Liver (tissue), 9 donors: ENCODE measurements around the gene DAPK2. TPM values are rescaled to one million over a fixed set of nuclear protein-coding genes. Genes with fewer than 3 reads are reported as not detected.

Experiments used
- DNase-seq: peaks from one replicate; pipeline ENCODE4 v3.0.0-alpha.2; 2017; ENCODE audit warnings: low spot score
- H3K27ac ChIP-seq, 2 donors: one replicate each; pipeline ENCODE4 v1.7.0; 2013; ENCODE audit warnings: inconsistent platforms in 2 of 2, low read length in 2 of 2, control low read depth in 1 of 2, low read depth in 1 of 2, mild to moderate bottlenecking in 1 of 2
- H3K27me3 ChIP-seq, 4 donors: one replicate each; pipeline versions ENCODE4 v1.6.1 to v1.7.0; 2013; ENCODE audit warnings: low read length in 3 of 4, inconsistent platforms in 1 of 4, mild to moderate bottlenecking in 1 of 4, moderate library complexity in 1 of 4; ENCODE audit not compliant: control insufficient read depth in 4 of 4, insufficient read depth in 4 of 4
- H3K36me3 ChIP-seq, 4 donors: one replicate each; pipeline versions ENCODE4 v1.6.1 to v1.7.0; 2013; ENCODE audit warnings: low read length in 3 of 4, mild to moderate bottlenecking in 3 of 4, low read depth in 1 of 4, moderate library complexity in 1 of 4; ENCODE audit not compliant: control insufficient read depth in 4 of 4, insufficient read depth in 3 of 4
- H3K4me1 ChIP-seq, 4 donors: one replicate each; pipeline versions ENCODE4 v1.6.1 to v1.7.0; 2013; ENCODE audit warnings: low read length in 3 of 4, mild to moderate bottlenecking in 3 of 4, moderate library complexity in 1 of 4; ENCODE audit not compliant: control insufficient read depth in 4 of 4, insufficient read depth in 4 of 4
- H3K4me3 ChIP-seq, 3 donors: one replicate each; pipeline versions ENCODE4 v1.6.1 to v1.7.0; 2013; ENCODE audit warnings: low read length in 3 of 3, control low read depth in 1 of 3, low read depth in 1 of 3, mild to moderate bottlenecking in 1 of 3
- H3K9ac ChIP-seq, 2 donors: one replicate each; pipeline ENCODE4 v1.7.0; 2013; ENCODE audit warnings: low read length in 2 of 2, mild to moderate bottlenecking in 2 of 2, moderate library complexity in 2 of 2, control low read depth in 1 of 2, low read depth in 1 of 2
- H3K9me3 ChIP-seq, 4 donors: one replicate each; pipeline versions ENCODE4 v1.6.1 to v1.7.0; 2013; ENCODE audit warnings: low read length in 3 of 4; ENCODE audit not compliant: control insufficient read depth in 4 of 4
- ATF3 ChIP-seq: IDR thresholded peaks from 2 replicates; pipeline ENCODE4 v1.6.1; 2016; ENCODE audit warnings: antibody characterized with exemption
- CTCF ChIP-seq: fragments of 150-350 bp; IDR thresholded peaks from 2 replicates; pipeline ENCODE4 v1.5.1; 2017; ENCODE audit warnings: improper control_type of control experiment, low read depth, low read length; ENCODE audit not compliant: missing input control
- FOXA1 ChIP-seq: IDR thresholded peaks from 2 replicates; pipeline ENCODE4 v1.6.1; 2016; ENCODE audit warnings: antibody characterized with exemption
- FOXA2 ChIP-seq: IDR thresholded peaks from 2 replicates; pipeline ENCODE4 v1.6.1; 2016; ENCODE audit warnings: antibody characterized with exemption
- GABPA ChIP-seq, 2 donors: IDR thresholded peaks in 1 of 2; conservative IDR thresholded peaks in 1 of 2; 2 replicates each; pipeline ENCODE4 v1.6.1; 2016; ENCODE audit warnings: antibody characterized with exemption in 2 of 2, mild to moderate bottlenecking in 1 of 2, moderate library complexity in 1 of 2
- HNF4A ChIP-seq, 2 donors: conservative IDR thresholded peaks; 2 replicates each; pipeline ENCODE4 v1.6.1; 2016; ENCODE audit warnings: antibody characterized with exemption in 2 of 2, mild to moderate bottlenecking in 2 of 2
- HNF4G ChIP-seq: IDR thresholded peaks from 2 replicates; pipeline ENCODE4 v1.6.1; 2016; ENCODE audit warnings: antibody characterized with exemption
- JUND ChIP-seq, 2 donors: IDR thresholded peaks; 2 replicates each; pipeline ENCODE4 v1.6.1; 2016; ENCODE audit warnings: antibody characterized with exemption in 2 of 2
- MAX ChIP-seq: IDR thresholded peaks from 2 replicates; pipeline ENCODE4 v1.6.1; 2016; ENCODE audit warnings: antibody characterized with exemption
- NR2F2 ChIP-seq: IDR thresholded peaks from 2 replicates; pipeline ENCODE4 v1.6.1; 2016; ENCODE audit warnings: antibody characterized with exemption
- REST ChIP-seq: IDR thresholded peaks from 2 replicates; pipeline ENCODE4 v1.6.1; 2016; ENCODE audit warnings: antibody characterized with exemption, mild to moderate bottlenecking
- RXRA ChIP-seq, 2 donors: IDR thresholded peaks; 2 replicates each; pipeline ENCODE4 v1.6.1; 2017 to 2018; ENCODE audit warnings: antibody characterized with exemption in 2 of 2, mild to moderate bottlenecking in 1 of 2
- SP1 ChIP-seq: IDR thresholded peaks from 2 replicates; pipeline ENCODE4 v1.6.1; 2018; ENCODE audit warnings: antibody characterized with exemption, mild to moderate bottlenecking
- TAF1 ChIP-seq: conservative IDR thresholded peaks from 2 replicates; pipeline ENCODE4 v1.6.1; 2016; ENCODE audit warnings: antibody characterized with exemption, mild to moderate bottlenecking
- YY1 ChIP-seq: IDR thresholded peaks from 2 replicates; pipeline ENCODE4 v1.6.1; 2016; ENCODE audit warnings: antibody characterized with exemption, mild to moderate bottlenecking
- ZBTB33 ChIP-seq: IDR thresholded peaks from 2 replicates; pipeline ENCODE4 v1.6.1; 2016; ENCODE audit warnings: antibody characterized with exemption
- WGBS: extraction: QIAGEN DNeasy Blood & Tissue Kit; methylation state at CpG from one replicate; pipeline ENCODE4 v1.1.7; 2013; 5-methylcytosine and 5-hydroxymethylcytosine counted together
- polyA plus RNA-seq, 2 donors: library from polyadenylated mRNA; stranded (reverse) in 1 of 2; unstranded in 1 of 2; fragments of 200-250 nt in 1 of 2; fragments of >200 nt in 1 of 2; fragmentation: Nextera tagmentation in 1 of 2; extraction: Ambion mirVana in 1 of 2; gene quantifications; one replicate each; pipeline versions ENCODE4 v1.2.1 to v1.2.3, GENCODE V29; 2013 to 2015
- total RNA-seq, 2 donors: library from RNA; depleted of rRNA; stranded (reverse); fragments of >200 nt; gene quantifications; one replicate each; pipeline ENCODE4 v1.2.3, GENCODE V29; 2014
- donor health status: healthy.
- donor health status: healthy.
- donor health status: healthy.
- donor health status: healthy.
- donor health status: healthy.

Gene DAPK2
- total and polyA plus RNA-seq, 4 donors = 1.0 to 3.6 (median 1.1) TPM

- H3K27me3 ChIP-seq = no peaks in the 10 kb centered on the region
- WGBS = 61% methylated on average over 8 of the region's 8 CpGs
- DNase-seq = no peak
- no peak overlapping the region for H3K27ac ChIP-seq
- TF ChIP-seq CTCF (no peak), JUND (IDR thresholded peaks at IDR 0.05) (no peak), MAX (no peak), TAF1 (no peak), HNF4A (conservative IDR thresholded peaks at IDR 0.05) (no peak), RXRA (IDR thresholded peaks at IDR 0.05) (no peak), YY1 (no peak), NR2F2 (no peak)
- H3K4me1 ChIP-seq = peaks cover 0 to 4% (median 0%) of the 10 kb centered on the region in 4 donors
- H3K9me3 ChIP-seq = no peaks in the 10 kb centered on the region
- no peaks in the 10 kb centered on the region for H3K36me3 ChIP-seq
- no peak overlapping the region for H3K9ac ChIP-seq
- no peak overlapping the region for H3K4me3 ChIP-seq
These were observed 47.8 kb downstream of the DAPK2 start for GRCh38 chr15:63998489-63998888.

GRCh38 chr15:63997715-63998442 lies 48.4 kb downstream of the DAPK2 start:
- no peak overlapping the region for H3K9ac ChIP-seq
- H3K4me1 ChIP-seq = peaks cover 0 to 4% (median 0%) of the 10 kb centered on the region in 4 donors
- WGBS = 95% methylated on average over 4 of the region's 4 CpGs
- TF ChIP-seq SP1 (no peak), MAX (no peak), HNF4A (conservative IDR thresholded peaks at IDR 0.05) (no peak), YY1 (no peak), FOXA1 (no peak), ZBTB33 (no peak), ATF3 (no peak), GABPA (IDR thresholded peaks at IDR 0.05 in 1 of 2, conservative IDR thresholded peaks at IDR 0.05 in 1 of 2) (no peak), CTCF (no peak), HNF4G (no peak), REST (no peak), TAF1 (no peak), FOXA2 (no peak)
- H3K27me3 ChIP-seq = no peaks in the 10 kb centered on the region
- H3K9me3 ChIP-seq = no peaks in the 10 kb centered on the region
- H3K36me3 ChIP-seq = no peaks in the 10 kb centered on the region
- no peak overlapping the region for H3K4me3 ChIP-seq
- no peak overlapping the region for H3K27ac ChIP-seq
- no peak for DNase-seq
